Kidney (tissue), 22 donors: ENCODE measurements around the gene TNIP3. TPM values are rescaled to one million over a fixed set of nuclear protein-coding genes. Genes with fewer than 3 reads are reported as not detected.

Experiments used
- DNase-seq, 5 donors: peaks; one replicate each; pipeline ENCODE4 v3.0.0-alpha.2; 2013 to 2020
- FAIRE-seq: peaks from 2 replicates; lab custom pipeline; 2012; peaks lifted over from hg19 to GRCh38; lab: Jason Lieb, UNC
- H3K27ac ChIP-seq, 2 donors: one replicate each; pipeline ENCODE4 v1.7.0; 2013; ENCODE audit warnings: low read depth in 2 of 2, low read length in 2 of 2, inconsistent platforms in 1 of 2
- H3K27me3 ChIP-seq: one replicate; pipeline ENCODE4 v1.7.1; 2013; ENCODE audit warnings: low read length, inconsistent platforms; ENCODE audit not compliant: control insufficient read depth, insufficient read depth
- H3K36me3 ChIP-seq, 3 donors: one replicate each; pipeline versions ENCODE4 v1.7.0 to v1.7.1; 2013; ENCODE audit warnings: low read length in 3 of 3, control low read depth in 1 of 3, inconsistent platforms in 1 of 3; ENCODE audit not compliant: insufficient read depth in 3 of 3, control insufficient read depth in 2 of 3
- H3K4me1 ChIP-seq, 3 donors: one replicate each; pipeline versions ENCODE4 v1.7.0 to v1.7.1; 2013; ENCODE audit warnings: low read length in 3 of 3, inconsistent platforms in 1 of 3, low read depth in 1 of 3; ENCODE audit not compliant: control insufficient read depth in 2 of 3, insufficient read depth in 2 of 3
- H3K4me3 ChIP-seq, 3 donors: one replicate each; pipeline versions ENCODE4 v1.7.0 to v1.8.1; 2013; ENCODE audit warnings: low read length in 3 of 3, control low read depth in 1 of 3, inconsistent platforms in 1 of 3
- H3K9ac ChIP-seq, 3 donors: one replicate each; pipeline versions ENCODE4 v1.7.0 to v1.7.1; 2013; ENCODE audit warnings: low read length in 3 of 3, control low read depth in 1 of 3, inconsistent platforms in 1 of 3
- H3K9me3 ChIP-seq, 3 donors: one replicate each; pipeline versions ENCODE4 v1.7.0 to v1.7.1; 2013; ENCODE audit warnings: low read length in 3 of 3, control low read depth in 1 of 3, inconsistent platforms in 1 of 3; ENCODE audit not compliant: control insufficient read depth in 2 of 3, insufficient read depth in 1 of 3
- intact Hi-C: fragments of 100-400 bp; cut with DNase I; formaldehyde crosslinking; loops from one replicate; pipeline ENCODE4 v1.11.1; 2022
- long read RNA-seq, 10 donors: library from polyadenylated mRNA in 1 of 10; unstranded in 1 of 10; transcript quantifications; one replicate each; pipeline ENCODE4 v2.0.0 and lab custom pipeline, GENCODE V29; 2021 to 2026
- polyA plus RNA-seq: library from polyadenylated mRNA; stranded (reverse); fragments of 350-450 nt; fragmentation: Illumina TruSeq; extraction: RNeasy Lipid Tissue Mini Kit (QIAGEN cat#74804); gene quantifications from one replicate; pipeline ENCODE4 v1.2.3, GENCODE V29; 2014; ENCODE audit warnings: low read depth, low replicate concordance; ENCODE audit not compliant: insufficient read depth
- total RNA-seq: library from RNA; stranded (reverse); fragmentation: NEBNext Ultra II Directional; extraction: Animal tissue kit (Norgen Biotek cat#: 25700); gene quantifications from one replicate; pipeline ENCODE4 v1.2.1, GENCODE V29; 2021
- TF ChIP-seq, protein P1 (sequence below): IDR thresholded peaks from 3 replicates; pipeline ENCODE4 v1.5.1; 2012; ENCODE audit warnings: mild to moderate bottlenecking, moderate library complexity, borderline replicate concordance; ENCODE audit not compliant: insufficient read depth; ENCODE audit errors: extremely low read depth
- donor health status: control.
- donor health status: control.
- donor health status: control.
- donor health status: control.
- donor health status: control.
- donor health status: DM: yes; HTN: yes; CAD: no.
- donor health status: Normal renal cell carcinoma (clear cell type).

TNIP3 gene, protein sequence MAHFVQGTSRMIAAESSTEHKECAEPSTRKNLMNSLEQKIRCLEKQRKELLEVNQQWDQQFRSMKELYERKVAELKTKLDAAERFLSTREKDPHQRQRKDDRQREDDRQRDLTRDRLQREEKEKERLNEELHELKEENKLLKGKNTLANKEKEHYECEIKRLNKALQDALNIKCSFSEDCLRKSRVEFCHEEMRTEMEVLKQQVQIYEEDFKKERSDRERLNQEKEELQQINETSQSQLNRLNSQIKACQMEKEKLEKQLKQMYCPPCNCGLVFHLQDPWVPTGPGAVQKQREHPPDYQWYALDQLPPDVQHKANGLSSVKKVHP
- total RNA-seq (0.63 TPM), polyA plus RNA-seq (not detected)
- long read RNA-seq, donor 1, result 0 reads
- long read RNA-seq, donor 2, result 0 reads
- long read RNA-seq, donor 3, result 0 reads
- long read RNA-seq, donor 4, result 0 reads
- long read RNA-seq, donor 5, result 0 reads
- long read RNA-seq, donor 6, result 0 reads
- long read RNA-seq, donor 7, result 0 reads
- long read RNA-seq, donor 8, result 0 reads
- long read RNA-seq, donor 9, result 0 reads
- long read RNA-seq, donor 10, result 0 reads

DNA sequence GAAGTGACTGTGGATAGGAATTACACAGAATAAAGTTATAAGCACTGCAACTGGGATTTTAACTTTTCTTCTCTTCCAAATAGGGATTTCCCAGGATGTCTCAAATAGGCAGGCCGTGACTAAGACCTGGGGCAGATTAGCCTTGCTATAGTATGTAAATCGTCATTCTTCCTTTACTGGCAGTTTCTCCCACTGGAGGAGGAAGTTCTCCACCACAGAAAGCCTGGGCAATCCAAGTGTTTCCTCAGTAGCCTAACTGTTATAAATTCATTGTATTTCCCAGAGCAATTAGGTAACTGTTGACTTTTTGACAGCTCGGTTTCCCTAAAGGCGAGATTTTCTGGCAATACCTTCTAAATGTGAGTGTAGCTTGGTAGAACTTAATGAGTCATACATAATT lies at the start of gene TNIP3:
Gene TNIP3, minus strand, starts transcription at position 31 of the 400 bp plus-strand sequence. CDS start 196 bp downstream, outside the sequence.
- H3K4me1 ChIP-seq, result no peaks in the 10 kb centered on the region
- intact Hi-C loops, result no loop called here
- no peak for DNase-seq
- no peak within 1 kb of the TSS for H3K4me3 ChIP-seq
- H3K36me3 ChIP-seq, result no peaks in the 10 kb centered on the region
- H3K27ac ChIP-seq, result no peak within 1 kb of the TSS
- H3K9ac ChIP-seq, result no peak within 1 kb of the TSS
- FAIRE-seq, result no peak
- no peaks in the 10 kb centered on the region for H3K9me3 ChIP-seq
- H3K27me3 ChIP-seq, result no peaks in the 10 kb centered on the region
- TF ChIP-seq, protein P1, sequence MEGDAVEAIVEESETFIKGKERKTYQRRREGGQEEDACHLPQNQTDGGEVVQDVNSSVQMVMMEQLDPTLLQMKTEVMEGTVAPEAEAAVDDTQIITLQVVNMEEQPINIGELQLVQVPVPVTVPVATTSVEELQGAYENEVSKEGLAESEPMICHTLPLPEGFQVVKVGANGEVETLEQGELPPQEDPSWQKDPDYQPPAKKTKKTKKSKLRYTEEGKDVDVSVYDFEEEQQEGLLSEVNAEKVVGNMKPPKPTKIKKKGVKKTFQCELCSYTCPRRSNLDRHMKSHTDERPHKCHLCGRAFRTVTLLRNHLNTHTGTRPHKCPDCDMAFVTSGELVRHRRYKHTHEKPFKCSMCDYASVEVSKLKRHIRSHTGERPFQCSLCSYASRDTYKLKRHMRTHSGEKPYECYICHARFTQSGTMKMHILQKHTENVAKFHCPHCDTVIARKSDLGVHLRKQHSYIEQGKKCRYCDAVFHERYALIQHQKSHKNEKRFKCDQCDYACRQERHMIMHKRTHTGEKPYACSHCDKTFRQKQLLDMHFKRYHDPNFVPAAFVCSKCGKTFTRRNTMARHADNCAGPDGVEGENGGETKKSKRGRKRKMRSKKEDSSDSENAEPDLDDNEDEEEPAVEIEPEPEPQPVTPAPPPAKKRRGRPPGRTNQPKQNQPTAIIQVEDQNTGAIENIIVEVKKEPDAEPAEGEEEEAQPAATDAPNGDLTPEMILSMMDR, result no peak

DNA sequence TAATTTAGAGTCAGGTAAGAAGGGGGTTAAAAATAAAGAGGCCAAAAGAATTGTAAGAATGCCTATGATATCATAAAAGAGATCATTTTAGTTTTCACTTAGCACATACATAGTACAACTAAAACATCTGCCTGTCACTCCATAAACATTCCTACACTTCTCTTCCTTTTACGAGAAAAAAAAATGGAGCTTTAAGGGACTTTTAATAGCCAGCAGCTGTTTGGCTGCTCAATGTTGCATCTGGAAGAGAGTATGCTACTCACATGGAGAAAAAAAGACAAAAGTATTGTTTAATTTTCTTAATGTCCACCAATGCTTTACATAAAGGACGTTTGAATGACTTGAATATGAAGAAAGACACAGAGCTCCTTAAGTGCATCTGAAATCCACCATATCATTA lies 48.7 kb upstream of the TNIP3 start:
- H3K4me3 ChIP-seq, result no peak overlapping the region
- TF ChIP-seq, protein P1, result no peak
- H3K27ac ChIP-seq, result no peak overlapping the region
- H3K9me3 ChIP-seq, result no peaks in the 10 kb centered on the region
- H3K9ac ChIP-seq, result no peak overlapping the region
- intact Hi-C loops, result no loop called here
- H3K36me3 ChIP-seq, result no peaks in the 10 kb centered on the region
- H3K27me3 ChIP-seq, result no peaks in the 10 kb centered on the region
- no peaks in the 10 kb centered on the region for H3K4me1 ChIP-seq
- DNase-seq (peak in 1 of 5 donors; percentile 19), FAIRE-seq (no peak)

DNA sequence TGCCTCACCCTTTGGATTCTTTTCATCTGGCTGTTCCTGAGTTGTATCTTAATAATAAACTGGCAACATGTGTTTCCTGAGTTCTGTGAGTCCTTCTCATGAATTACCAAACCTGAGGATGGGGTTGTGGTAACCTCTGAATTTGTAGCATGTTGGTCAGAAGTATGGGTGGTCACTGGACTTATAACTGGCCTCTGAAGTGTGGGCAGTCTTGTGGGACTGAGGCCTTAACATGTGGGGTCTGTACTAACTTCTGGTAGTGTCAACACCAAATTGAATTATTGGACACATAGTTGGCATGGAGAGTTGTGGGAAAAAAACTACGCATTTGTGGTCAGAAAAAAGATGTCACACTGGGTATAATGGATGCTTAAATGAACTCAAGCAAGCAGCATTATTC lies 45.0 kb upstream of the TNIP3 start:
- DNase-seq, result no peak
- H3K36me3 ChIP-seq, result no peaks in the 10 kb centered on the region
- H3K27ac ChIP-seq, result no peak overlapping the region
- H3K9ac ChIP-seq, result no peak overlapping the region
- no peaks in the 10 kb centered on the region for H3K9me3 ChIP-seq
- intact Hi-C loops, result no loop called here
- no peaks in the 10 kb centered on the region for H3K27me3 ChIP-seq
- no peak overlapping the region for H3K4me3 ChIP-seq
- TF ChIP-seq, protein P1, result no peak
- no peak for FAIRE-seq
- H3K4me1 ChIP-seq, result no peaks in the 10 kb centered on the region
